PC-9 (cell line): ENCODE data around the gene HMGB2. TPM values are rescaled to one million over a fixed set of nuclear protein-coding genes. Genes with fewer than 3 reads are reported as not detected.
A peak's percentile ranks its signal among the peaks of the same experiment; 100 is the strongest.

Experiments used
- BruUV-seq: library from RNA; stranded (reverse); fragments of 400-500 nt; replicated peaks from 2 replicates; lab custom pipeline; 2021; lab: Mats Ljungman, UMichigan
- CTCF ChIA-PET: fragments of 300-600 bp; sonication (Branson Sonifier 250); formaldehyde crosslinking; loops from one replicate; lab custom pipeline; 2022; ENCODE audit warnings: antibody characterized with exemption; lab: Charles Lee
- POLR2A ChIA-PET: fragments of 300-600 bp; sonication (Branson Sonifier 250); formaldehyde crosslinking; loops from one replicate; lab custom pipeline; 2022; ENCODE audit warnings: antibody characterized with exemption; ENCODE audit not compliant: unreplicated experiment; lab: Charles Lee
- DNase-seq, 2 experiments: peaks; one replicate each; pipeline versions ENCODE4 v3.0.0 to v3.0.0-alpha.2; 2015 to 2022; ENCODE audit warnings: mixed read lengths in 1 of 2
- H2AFZ ChIP-seq: fragments of 200-600 bp; sonication (generic); 2 replicates; pipeline ENCODE4 v1.8.1; 2017; ENCODE audit warnings: antibody characterized with exemption
- H3F3A ChIP-seq: fragments of 200-600 bp; sonication (generic); 2 replicates; pipeline ENCODE4 v1.8.1; 2017; ENCODE audit warnings: antibody characterized with exemption, mild to moderate bottlenecking, low read depth; ENCODE audit not compliant: insufficient read depth
- H3K27ac ChIP-seq: fragments of 200-600 bp; sonication (generic); 2 replicates; pipeline ENCODE4 v1.6.1; 2016; ENCODE audit warnings: mixed run types
- H3K27me3 ChIP-seq: fragments of 200-600 bp; sonication (generic); 2 replicates; pipeline ENCODE4 v1.6.1; 2016; ENCODE audit warnings: low read depth, mixed run types; ENCODE audit not compliant: insufficient read depth
- H3K36me3 ChIP-seq: fragments of 200-600 bp; sonication (generic); 2 replicates; pipeline ENCODE4 v1.6.1; 2016; ENCODE audit warnings: low read depth, mixed run types
- H3K4me1 ChIP-seq: fragments of 200-600 bp; sonication (generic); replicated peaks from 2 replicates; pipeline ENCODE4 v1.6.1; 2016; ENCODE audit warnings: mixed run types; ENCODE audit not compliant: insufficient read depth
- H3K4me2 ChIP-seq: fragments of 200-600 bp; sonication (generic); 2 replicates; pipeline ENCODE4 v1.6.1; 2017; ENCODE audit warnings: mixed run types
- H3K4me3 ChIP-seq: fragments of 200-600 bp; sonication (generic); 2 replicates; pipeline ENCODE4 v1.6.1; 2016; ENCODE audit warnings: mixed run types
- H3K79me2 ChIP-seq: fragments of 200-600 bp; sonication (generic); 2 replicates; pipeline ENCODE4 v1.6.1; 2017; ENCODE audit warnings: low read depth, mixed run types
- H3K9me2 ChIP-seq: fragments of 200-600 bp; sonication (generic); 2 replicates; pipeline ENCODE4 v1.8.1; 2017; ENCODE audit warnings: mild to moderate bottlenecking; ENCODE audit not compliant: insufficient read depth
- H3K9me3 ChIP-seq: fragments of 200-600 bp; sonication (generic); 2 replicates; pipeline ENCODE4 v1.8.1; 2016; ENCODE audit warnings: low read depth; ENCODE audit not compliant: insufficient read depth
- H4K20me1 ChIP-seq: fragments of 200-600 bp; sonication (generic); 2 replicates; pipeline ENCODE4 v1.8.1; 2017; ENCODE audit not compliant: insufficient read depth
- EZH2 ChIP-seq: fragments of 200-600 bp; sonication (generic); IDR thresholded peaks from 2 replicates; pipeline ENCODE4 v1.8.0; 2017; ENCODE audit warnings: antibody characterized with exemption, low read depth
- intact Hi-C: fragments of 100-400 bp; cut with micrococcal nuclease; formaldehyde crosslinking; loops from one replicate; pipeline ENCODE4 v1.10.0; 2022; ENCODE audit not compliant: unreplicated experiment
- total RNA-seq: library from RNA; stranded (reverse); gene quantifications from 2 replicates; pipeline ENCODE4 v1.2.3, GENCODE V29; 2021
- TF ChIP-seq, protein P1 (sequence below): fragments of 200-600 bp; sonication (generic); conservative IDR thresholded peaks from 2 replicates; pipeline ENCODE4 v1.6.1; 2017; ENCODE audit warnings: mixed run types, antibody characterized with exemption, mild to moderate bottlenecking, moderate library complexity

The HMGB2 gene
- total RNA-seq, 1 experiment from 2014 or later, result 213 TPM

DNA sequence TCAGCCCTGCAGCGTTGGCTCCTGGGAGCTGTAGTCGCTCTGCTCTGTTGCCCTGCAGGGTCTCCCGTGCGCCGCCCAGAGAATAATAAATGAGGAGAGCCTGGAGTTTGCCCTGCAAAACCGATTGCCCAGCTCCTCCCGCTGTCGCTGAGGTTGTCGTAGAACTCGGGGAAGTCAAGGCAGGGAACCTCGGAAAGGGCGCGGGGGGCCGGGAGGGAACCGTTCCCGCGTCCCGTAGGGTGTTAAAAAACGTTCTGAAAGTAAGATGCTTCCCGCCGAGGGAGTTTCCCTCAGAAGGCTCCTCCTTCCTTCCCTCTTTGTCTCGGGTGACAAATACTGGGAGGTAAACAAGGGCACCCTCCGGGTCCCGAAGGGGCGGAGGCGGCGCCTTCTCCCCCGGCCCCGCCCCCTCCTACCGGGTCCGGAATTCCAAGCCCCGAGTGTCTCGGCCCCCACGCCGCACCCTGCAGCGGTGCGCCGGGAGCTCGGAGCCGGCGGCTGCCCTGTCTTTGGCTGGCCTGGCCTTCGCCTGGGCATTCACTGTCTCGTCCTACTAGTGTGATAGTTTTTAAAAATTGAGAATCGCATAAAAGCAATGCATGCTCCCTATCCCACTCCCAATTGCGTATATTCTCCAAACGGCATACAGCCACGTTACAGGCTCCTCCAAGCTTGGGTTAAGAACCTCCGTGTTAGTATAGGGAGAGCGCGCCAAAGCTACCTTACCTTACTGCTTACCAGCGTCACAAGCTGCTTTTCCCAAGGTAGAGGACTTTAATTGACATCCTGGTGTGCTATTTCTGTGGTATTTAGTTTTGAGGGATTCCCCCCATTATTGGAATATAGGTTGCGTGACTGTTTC is 964 bp upstream of the HMGB2 start:
- peak overlapping the region; percentile 73 for H3K27ac ChIP-seq
- peaks cover 25% of the 10 kb centered on the region for H3K4me1 ChIP-seq
- POLR2A ChIA-PET, result interaction anchor here (0.5 to 1.0 kb wide), 7 partner anchors 34 to 337 kb away, joined by 3 to 7 read pairs (median 4); no protein-coding TSS in a partner anchor
- TF ChIP-seq, protein P1, sequence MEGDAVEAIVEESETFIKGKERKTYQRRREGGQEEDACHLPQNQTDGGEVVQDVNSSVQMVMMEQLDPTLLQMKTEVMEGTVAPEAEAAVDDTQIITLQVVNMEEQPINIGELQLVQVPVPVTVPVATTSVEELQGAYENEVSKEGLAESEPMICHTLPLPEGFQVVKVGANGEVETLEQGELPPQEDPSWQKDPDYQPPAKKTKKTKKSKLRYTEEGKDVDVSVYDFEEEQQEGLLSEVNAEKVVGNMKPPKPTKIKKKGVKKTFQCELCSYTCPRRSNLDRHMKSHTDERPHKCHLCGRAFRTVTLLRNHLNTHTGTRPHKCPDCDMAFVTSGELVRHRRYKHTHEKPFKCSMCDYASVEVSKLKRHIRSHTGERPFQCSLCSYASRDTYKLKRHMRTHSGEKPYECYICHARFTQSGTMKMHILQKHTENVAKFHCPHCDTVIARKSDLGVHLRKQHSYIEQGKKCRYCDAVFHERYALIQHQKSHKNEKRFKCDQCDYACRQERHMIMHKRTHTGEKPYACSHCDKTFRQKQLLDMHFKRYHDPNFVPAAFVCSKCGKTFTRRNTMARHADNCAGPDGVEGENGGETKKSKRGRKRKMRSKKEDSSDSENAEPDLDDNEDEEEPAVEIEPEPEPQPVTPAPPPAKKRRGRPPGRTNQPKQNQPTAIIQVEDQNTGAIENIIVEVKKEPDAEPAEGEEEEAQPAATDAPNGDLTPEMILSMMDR, result 0 out of 2 replicates have a peak, but pooled peaks have one; percentile 6
- TF ChIP-seq EZH2, result no peak
- H3K9me3 ChIP-seq, result no peaks in the 10 kb centered on the region
- CTCF ChIA-PET, result interaction anchor here (0.5 to 0.6 kb wide), 2 partner anchors 165 to 1339 kb away, joined by 3 to 5 read pairs; no protein-coding TSS in a partner anchor
- no peaks in the 10 kb centered on the region for H4K20me1 ChIP-seq
- peak overlapping the region; percentile 98 for H3K4me2 ChIP-seq
- peaks cover 31% of the 10 kb centered on the region for H3K79me2 ChIP-seq
- H3K36me3 ChIP-seq, result no peaks in the 10 kb centered on the region
- H3F3A ChIP-seq, result peaks cover 13% of the 10 kb centered on the region; the same call in 1 of the 2 replicates
- H3K27me3 ChIP-seq, result no peaks in the 10 kb centered on the region
- H2AFZ ChIP-seq, result peak overlapping the region; percentile 99
- H3K4me3 ChIP-seq, result peak overlapping the region; percentile 96
- DNase-seq, result peak; percentile 74 to 90
- BruUV-seq, result TSS peak; percentile 82
- intact Hi-C loops, result loop anchor here (1.0 kb wide), 2 partner anchors 35 to 144 kb away; partner anchors contain the start of gene SAP30
- H3K9me2 ChIP-seq, result no peaks in the 10 kb centered on the region

DNA sequence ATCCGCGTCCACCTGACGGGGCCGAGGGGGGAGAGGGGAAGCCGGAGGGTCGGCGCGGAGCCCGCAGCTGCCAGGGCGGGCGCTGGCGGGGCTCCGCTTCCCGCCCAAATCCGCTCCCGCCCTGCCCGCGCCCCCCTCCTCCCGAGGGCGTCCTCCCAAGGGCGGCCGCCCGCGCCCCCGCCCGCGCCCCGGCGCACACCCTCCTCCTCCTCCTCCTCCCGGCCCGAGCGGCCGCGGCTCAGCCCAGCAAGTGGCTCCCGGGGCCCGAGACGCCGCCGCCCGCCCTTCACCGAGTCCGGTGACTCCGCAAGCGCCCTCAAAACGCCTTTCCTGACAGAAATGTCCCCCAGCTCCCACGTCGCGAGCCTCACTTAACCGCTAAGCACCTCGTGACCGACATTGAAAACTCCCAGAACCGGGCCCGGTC is 487 bp downstream of the HMGB2 start:
- peak overlapping the region; percentile 84 for H3K4me2 ChIP-seq
- no TSS peak for BruUV-seq
- intact Hi-C loops, result loop anchor here (1.0 kb wide), 2 partner anchors 37 to 142 kb away; partner anchors contain the start of gene SAP30
- peak overlapping the region; percentile 97 for H2AFZ ChIP-seq
- peak overlapping the region; percentile 79 for H3K27ac ChIP-seq
- no peaks in the 10 kb centered on the region for H4K20me1 ChIP-seq
- H3K36me3 ChIP-seq, result no peaks in the 10 kb centered on the region
- ChIA-PET POLR2A (no interaction called here), CTCF (interaction anchor here (0.6 kb wide), 1 partner anchor 148 kb away, joined by 3 read pairs; no protein-coding TSS in a partner anchor)
- H3K4me3 ChIP-seq, result peak overlapping the region; percentile 94
- peaks cover 31% of the 10 kb centered on the region for H3K79me2 ChIP-seq
- H3K9me2 ChIP-seq, result no peaks in the 10 kb centered on the region
- H3F3A ChIP-seq, result peaks cover 18% of the 10 kb centered on the region; the same call in 1 of the 2 replicates
- H3K9me3 ChIP-seq, result no peaks in the 10 kb centered on the region
- no peak for TF ChIP-seq EZH2
- TF ChIP-seq, protein P1, result no peak
- H3K27me3 ChIP-seq, result no peaks in the 10 kb centered on the region
- H3K4me1 ChIP-seq, result peaks cover 25% of the 10 kb centered on the region
- DNase-seq, result peak in 1 of 2 experiments; percentile 31

DNA sequence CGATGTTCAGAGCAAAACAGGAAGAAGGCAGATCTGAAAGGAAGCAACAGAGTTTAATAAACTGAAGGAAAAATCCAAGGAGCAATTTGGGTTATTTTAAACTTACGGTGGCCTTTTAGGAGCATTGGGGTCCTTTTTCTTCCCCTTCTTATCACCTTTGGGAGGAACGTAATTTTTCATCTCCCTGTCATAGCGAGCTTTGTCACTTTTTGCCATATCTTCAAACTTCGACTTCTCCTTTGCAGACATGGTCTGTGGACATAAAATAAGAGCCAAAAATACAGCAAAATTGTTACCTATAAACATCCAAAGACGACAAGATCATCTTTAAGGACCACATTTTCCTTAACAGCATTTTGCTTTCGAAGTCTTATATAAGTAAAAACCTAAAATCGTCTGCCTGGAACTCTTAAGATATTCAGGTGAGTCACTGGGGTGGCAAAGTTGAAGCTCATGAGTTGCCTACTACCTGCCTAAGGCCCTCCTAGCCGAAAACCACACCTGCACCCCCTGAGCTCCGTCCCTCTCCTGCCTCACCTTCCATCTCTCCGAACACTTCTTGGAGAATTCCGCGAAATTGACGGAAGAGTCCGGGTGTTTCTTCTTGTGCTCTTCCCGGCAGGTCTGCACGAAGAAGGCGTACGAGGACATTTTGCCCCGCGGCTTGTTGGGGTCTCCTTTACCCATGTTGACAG is 1.0 kb downstream of the HMGB2 start:
- H2AFZ ChIP-seq, result no peak overlapping the region

More for the DNA sequence above, 1.0 kb downstream of the HMGB2 start:
- Histone ChIP-seq H4K20me1 (no peaks in the 10 kb centered on the region), H3K27ac (no peak overlapping the region), H3F3A (peaks cover 18% of the 10 kb centered on the region; the same call in 1 of the 2 replicates), H3K36me3 (no peaks in the 10 kb centered on the region), H3K4me1 (peaks cover 25% of the 10 kb centered on the region), H3K79me2 (peaks cover 31% of the 10 kb centered on the region), H3K27me3 (no peaks in the 10 kb centered on the region), H3K4me3 (peak overlapping the region; percentile 94), H3K4me2 (peak overlapping the region; percentile 84), H3K9me2 (no peaks in the 10 kb centered on the region), H3K9me3 (no peaks in the 10 kb centered on the region)
- CTCF ChIA-PET, result interaction anchor here (0.6 kb wide), 2 partner anchors 83 to 149 kb away, joined by 3 to 5 read pairs; no protein-coding TSS in a partner anchor
- TSS peak; percentile 62 for BruUV-seq
- DNase-seq, result peak in 1 of 2 experiments; percentile 38
- POLR2A ChIA-PET, result interaction anchor here (0.6 to 0.7 kb wide), 2 partner anchors 89 to 445 kb away, joined by 3 to 6 read pairs; no protein-coding TSS in a partner anchor
- intact Hi-C loops, result no loop called here
- no peak for TF ChIP-seq EZH2
- TF ChIP-seq, protein P1, result no peak
